Body of pancreas (tissue), 4 donors: ENCODE results near the gene ADCYAP1R1. TPM values are rescaled to one million over a fixed set of nuclear protein-coding genes. Genes with fewer than 3 reads are reported as not detected.

Source experiments
- ATAC-seq: fragments of 150-250 bp; one replicate; pipeline ENCODE4 v1.9.1; 2016
- DNase-seq, 4 donors: peaks; one replicate each; pipeline ENCODE4 v3.0.0-alpha.2; 2019
- H3K27ac ChIP-seq, 4 donors: fragments of 200-600 bp; sonication (generic); 1 replicate in 3 of 4; 2 replicates in 1 of 4; pipeline versions ENCODE4 v1.5.1 to v1.6.1; 2016 to 2019; ENCODE audit warnings: mild to moderate bottlenecking in 1 of 4, mixed read lengths in 1 of 4, moderate library complexity in 1 of 4
- H3K27me3 ChIP-seq, 2 donors: fragments of 200-600 bp; sonication (generic); one replicate each; pipeline ENCODE4 v1.6.0; 2016; ENCODE audit warnings: mild to moderate bottlenecking in 1 of 2
- H3K36me3 ChIP-seq, 2 donors: fragments of 200-600 bp; sonication (generic); replicated peaks in 1 of 2; 2 replicates each; pipeline ENCODE4 v1.5.1; 2016; ENCODE audit warnings: low read depth in 2 of 2; ENCODE audit not compliant: insufficient read depth in 1 of 2
- H3K4me1 ChIP-seq: fragments of 200-600 bp; sonication (generic); one replicate; pipeline ENCODE4 v1.6.0; 2016
- H3K4me3 ChIP-seq, 2 donors: fragments of 200-600 bp; sonication (generic); 1 replicate in 1 of 2; 2 replicates in 1 of 2; pipeline ENCODE4 v1.5.1; 2016 to 2019
- H3K9me3 ChIP-seq, 3 donors: fragments of 200-600 bp; sonication (generic); 1 replicate in 2 of 3; 2 replicates in 1 of 3; pipeline ENCODE4 v1.5.1; 2016
- CTCF ChIP-seq, 7 experiments: fragments of 450-650 bp in 4 of 7; fragments of 200-600 bp in 3 of 7; sonication (generic) in 3 of 7; IDR thresholded peaks; one replicate each; pipeline ENCODE4 v1.5.1; 2016 to 2019; ENCODE audit warnings: antibody characterized with exemption in 7 of 7
- POLR2A ChIP-seq, 3 donors: fragments of 450-650 bp; IDR thresholded peaks; one replicate each; pipeline ENCODE4 v1.6.1; 2016; ENCODE audit warnings: antibody characterized with exemption in 3 of 3, mild to moderate bottlenecking in 2 of 3
- WGBS, 2 donors: methylation state at CpG; one replicate each; pipeline ENCODE4 v1.1.5; 2017; 5-methylcytosine and 5-hydroxymethylcytosine counted together
- intact Hi-C: fragments of 100-400 bp; cut with DNase I; formaldehyde crosslinking; loops from one replicate; pipeline ENCODE4 v1.15.1; 2023
- total RNA-seq, 2 donors: library from RNA; depleted of rRNA; stranded (reverse); fragments of >200 nt; gene quantifications; one replicate each; pipeline ENCODE4 v1.1.0, GENCODE V29; 2016

The ADCYAP1R1 gene
- total RNA-seq, 2 donors from 2014 or later: 1.8 to 8.2 TPM

GRCh38 chr7:31068006-31068675 is 16.0 kb downstream of the ADCYAP1R1 start:
- TF ChIP-seq POLR2A (IDR thresholded peaks at IDR 0.05): no peak
- TF ChIP-seq CTCF (IDR thresholded peaks at IDR 0.05): no peak
- H3K36me3 ChIP-seq: no peaks in the 10 kb centered on the region
- H3K27ac ChIP-seq: no peak overlapping the region
- WGBS, 2 donors: 87 to 89% methylated on average over 13 to 16 of the region's 16 CpGs
- intact Hi-C loops: no loop called here
- no peak overlapping the region for H3K4me3 ChIP-seq
- H3K9me3 ChIP-seq: no peaks in the 10 kb centered on the region
- no peaks in the 10 kb centered on the region for H3K4me1 ChIP-seq
- ATAC-seq (no peak), DNase-seq (no peak)
- H3K27me3 ChIP-seq: no peaks in the 10 kb centered on the region

GRCh38 chr7:31069860-31070555 is 17.9 kb downstream of the ADCYAP1R1 start:
- ATAC-seq (no peak), DNase-seq (no peak)
- TF ChIP-seq POLR2A (IDR thresholded peaks at IDR 0.05): no peak
- no peak for TF ChIP-seq CTCF (IDR thresholded peaks at IDR 0.05)
- intact Hi-C loops: no loop called here
- H3K4me1 ChIP-seq: no peaks in the 10 kb centered on the region
- H3K4me3 ChIP-seq: no peak overlapping the region
- H3K9me3 ChIP-seq: no peaks in the 10 kb centered on the region
- no peaks in the 10 kb centered on the region for H3K36me3 ChIP-seq
- no peaks in the 10 kb centered on the region for H3K27me3 ChIP-seq
- H3K27ac ChIP-seq: no peak overlapping the region
- 59 to 75% methylated on average over 3 to 4 of the region's 4 CpGs for WGBS, 2 donors

GRCh38 chr7:31070991-31071644 is 19.0 kb downstream of the ADCYAP1R1 start:
- intact Hi-C loops: no loop called here
- H3K27ac ChIP-seq: no peak overlapping the region
- no peaks in the 10 kb centered on the region for H3K27me3 ChIP-seq
- TF ChIP-seq POLR2A (IDR thresholded peaks at IDR 0.05) (no peak), CTCF (IDR thresholded peaks at IDR 0.05) (no peak)
- no peak for DNase-seq
- H3K9me3 ChIP-seq: no peaks in the 10 kb centered on the region
- 66 to 75% methylated on average over 8 of the region's 8 CpGs for WGBS, 2 donors
- no peak overlapping the region for H3K4me3 ChIP-seq
- H3K4me1 ChIP-seq: no peaks in the 10 kb centered on the region
- no peak for ATAC-seq
- no peaks in the 10 kb centered on the region for H3K36me3 ChIP-seq

- Histone ChIP-seq H3K36me3 (no peaks in the 10 kb centered on the region), H3K27me3 (no peaks in the 10 kb centered on the region), H3K4me3 (no peak overlapping the region), H3K9me3 (no peaks in the 10 kb centered on the region), H3K4me1 (no peaks in the 10 kb centered on the region), H3K27ac (no peak overlapping the region)
- no peak for TF ChIP-seq CTCF (IDR thresholded peaks at IDR 0.05)
- DNase-seq (no peak), ATAC-seq (no peak)
- WGBS, 2 donors: 54 to 76% methylated on average over 3 of the region's 3 CpGs
- intact Hi-C loops: no loop called here
Measured at GRCh38 chr7:31071645-31072029, 19.5 kb downstream of the ADCYAP1R1 start.
